ENCODE measurements around the gene SPATS2.

SPATS2 gene

GRCh38 chr12:49501895-49502294, 134.6 kb downstream of the SPATS2 start:
- TF ChIP-seq ZNF670 (tag by site-specific recombination; IDR thresholded peaks at IDR 0.05; ENCODE audit: low read depth) (no peak), SALL2 (tag by site-specific recombination; IDR thresholded peaks at IDR 0.05; ENCODE audit: borderline replicate concordance) (no peak), ZNF704 (tag by site-specific recombination; IDR thresholded peaks at IDR 0.05) (no peak), HIC1 (tag by site-specific recombination; IDR thresholded peaks at IDR 0.05) (no peak), ZNF26 (tag by site-specific recombination; IDR thresholded peaks at IDR 0.05) (no peak)
- ChIA-PET POLR2A (interaction anchor here (1.9 kb wide), 1 partner anchor 135 kb away, joined by 9 read pairs; the partner anchor contains the start of gene SPATS2), CTCF (interaction anchor here (1.1 to 2.6 kb wide), 3 partner anchors 11 to 143 kb away, joined by 4 to 15 read pairs (median 5); no protein-coding TSS in a partner anchor)
- Histone ChIP-seq H3K36me3 (ENCODE audit: control insufficient read depth in 2 of 2, insufficient read depth in 1 of 2, low read length in 2 of 2) (peaks cover 13 to 43% of the 10 kb centered on the region in 2 experiments), H3K9me3 (ENCODE audit: control insufficient read depth, insufficient read depth, low read depth, low read length) (no peaks in the 10 kb centered on the region; the same call in 1 of the 2 replicates), H3K4me3 (ENCODE audit: low read depth, low read length) (no peak overlapping the region), H3K27ac (ENCODE audit: extremely low read depth, low read depth, low read length) (no peak overlapping the region), H3K4me1 (ENCODE audit: control insufficient read depth, insufficient read depth, low read length) (no peaks in the 10 kb centered on the region; the same call in 1 of the 2 replicates)

- ChIA-PET CTCF (interaction anchor here (0.6 to 19.4 kb wide), 3 partner anchors 11 to 957 kb away, joined by 4 to 517 read pairs (median 5); partner anchors contain the start of gene SPATS2), POLR2A (no interaction called here)
- Histone ChIP-seq H3K4me1 (ENCODE audit: control insufficient read depth, insufficient read depth, low read length) (no peaks in the 10 kb centered on the region; the same call in 1 of the 2 replicates), H3K9me3 (ENCODE audit: control insufficient read depth, insufficient read depth, low read depth, low read length) (no peaks in the 10 kb centered on the region; the same call in 1 of the 2 replicates), H3K27ac (ENCODE audit: extremely low read depth, low read depth, low read length) (no peak overlapping the region), H3K4me3 (ENCODE audit: low read depth, low read length) (no peak overlapping the region), H3K36me3 (ENCODE audit: control insufficient read depth in 2 of 2, insufficient read depth in 1 of 2, low read length in 2 of 2) (peaks cover 16 to 39% of the 10 kb centered on the region in 2 experiments)
- TF ChIP-seq GLI2 (tag by site-specific recombination; IDR thresholded peaks at IDR 0.05; ENCODE audit: borderline replicate concordance, low read depth) = no peak
- TF ChIP-seq ZNF707 (tag by site-specific recombination; IDR thresholded peaks at IDR 0.05) = no peak
- TF ChIP-seq ZFHX2 (tag by site-specific recombination; conservative IDR thresholded peaks at IDR 0.05) = no peak
- TF ChIP-seq ZNF654 (tag by site-specific recombination; IDR thresholded peaks at IDR 0.05; ENCODE audit: low read depth) = no peak
- TF ChIP-seq ZNF561 (tag by site-specific recombination; IDR thresholded peaks at IDR 0.05; ENCODE audit: borderline replicate concordance) = no peak
- TF ChIP-seq ZNF354C (tag by site-specific recombination; IDR thresholded peaks at IDR 0.05; ENCODE audit: borderline replicate concordance, low read depth) = no peak
- TF ChIP-seq YY1 (tag by site-specific recombination; IDR thresholded peaks at IDR 0.05) = no peak
- no peak for TF ChIP-seq ZNF398 (tag by site-specific recombination; IDR thresholded peaks at IDR 0.05)
- no peak for TF ChIP-seq ZNF555 (tag by site-specific recombination; conservative IDR thresholded peaks at IDR 0.05)
These were observed 135.3 kb downstream of the SPATS2 start for GRCh38 chr12:49502590-49502989.
